Amygdala (tissue), 56 donors: ENCODE measurements around the gene NMUR1.
A peak's percentile ranks its signal among the peaks of the same experiment; 100 is the strongest.

Source experiments
- DNase-seq, 56 donors: peaks; one replicate each; lab custom pipeline; 2025; lab: John Stamatoyannopoulos, UW

The NMUR1 gene

GRCh38 chr2:231527955-231528635 is 2.1 kb downstream of the NMUR1 start:
- DNase-seq = no peak

GRCh38 chr2:231527091-231527395 is 3.2 kb downstream of the NMUR1 start:
- DNase-seq = no peak

GRCh38 chr2:231526341-231527090 is 3.7 kb downstream of the NMUR1 start:
- no peak for DNase-seq

DNA sequence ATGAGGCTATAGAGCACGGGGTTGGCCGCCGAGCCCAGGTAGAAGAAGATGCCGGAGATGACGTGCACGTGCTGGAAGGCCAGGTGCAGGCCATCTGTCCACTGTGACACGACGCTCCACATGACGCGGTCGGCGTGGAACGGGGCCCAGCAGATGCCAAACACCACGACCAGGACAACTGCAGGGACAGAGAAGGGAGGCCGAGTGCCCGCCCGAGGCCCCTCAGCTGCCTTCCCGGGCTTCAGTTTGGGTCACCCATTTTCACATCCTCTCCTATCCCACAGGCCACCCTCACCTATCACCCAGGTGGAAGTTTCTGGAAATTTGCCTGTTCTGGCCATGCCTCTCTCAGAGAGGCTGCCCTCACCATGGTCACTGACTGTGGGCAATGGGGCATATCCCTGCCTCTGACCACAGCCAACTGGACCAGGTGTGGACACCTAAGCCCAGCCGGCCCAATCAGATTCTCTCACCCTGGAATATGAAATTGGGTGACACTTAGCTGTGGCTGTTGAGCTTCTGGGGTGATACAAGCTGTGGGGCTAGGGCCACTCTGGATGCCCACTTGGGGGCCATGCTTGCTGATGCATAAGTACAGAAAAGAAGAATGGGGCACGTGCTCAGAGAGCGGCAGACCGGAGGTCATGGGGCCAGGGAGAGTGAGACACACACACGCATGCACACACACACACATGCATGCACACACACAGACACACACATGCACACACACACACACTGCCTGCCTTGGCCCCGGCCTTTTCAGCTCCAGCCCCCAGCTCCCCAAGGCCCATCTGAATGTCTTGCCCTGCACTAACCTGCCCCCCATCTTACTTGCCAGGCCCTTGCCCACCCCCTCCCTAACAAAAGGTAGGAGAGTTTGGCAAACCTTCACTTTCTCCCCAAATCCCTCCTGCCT is 4.7 kb downstream of the NMUR1 start:
- no peak for DNase-seq

- no peak for DNase-seq
Observed at GRCh38 chr2:231524477-231525247, 5.6 kb downstream of the NMUR1 start.

DNA sequence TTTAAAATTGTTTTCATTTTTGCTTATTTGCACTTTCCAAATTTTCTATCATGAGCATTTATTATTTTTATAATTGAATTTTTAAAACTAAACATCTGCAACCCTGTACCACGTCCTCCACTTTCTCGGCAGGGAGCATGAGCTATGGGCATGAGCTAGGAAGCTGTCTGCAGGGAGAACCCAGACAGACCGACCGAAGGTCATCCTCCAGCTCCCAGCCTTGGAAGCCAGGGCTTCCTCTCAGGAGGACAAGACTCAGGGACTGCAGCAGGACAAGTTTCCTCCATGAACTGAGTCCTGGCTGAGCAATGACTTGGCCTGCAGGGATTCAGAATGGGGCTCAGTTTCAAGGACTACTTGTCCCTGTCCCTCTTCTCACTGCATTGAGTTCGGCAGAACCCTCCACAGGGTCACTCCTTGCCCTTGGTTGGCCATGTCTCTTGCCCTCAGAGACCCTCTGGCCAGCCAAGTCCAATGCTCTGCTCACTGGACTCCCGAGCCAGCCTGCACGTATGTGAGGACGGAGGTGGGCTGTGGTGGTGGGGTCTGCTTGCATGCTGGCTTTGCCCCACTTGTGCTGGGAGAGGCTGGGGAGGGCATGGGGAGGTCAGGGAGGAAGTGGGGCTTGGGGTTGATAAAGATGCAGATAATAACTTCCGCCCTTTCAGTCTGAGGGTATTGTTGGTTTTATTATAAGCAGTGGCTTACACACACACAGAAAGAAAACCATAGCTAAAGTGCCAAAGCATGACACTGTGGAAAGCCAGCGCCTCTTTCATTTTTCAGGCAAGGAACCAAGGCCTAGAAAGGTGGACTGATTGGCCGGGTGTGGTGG is 6.6 kb downstream of the NMUR1 start:
- DNase-seq = no peak

DNA sequence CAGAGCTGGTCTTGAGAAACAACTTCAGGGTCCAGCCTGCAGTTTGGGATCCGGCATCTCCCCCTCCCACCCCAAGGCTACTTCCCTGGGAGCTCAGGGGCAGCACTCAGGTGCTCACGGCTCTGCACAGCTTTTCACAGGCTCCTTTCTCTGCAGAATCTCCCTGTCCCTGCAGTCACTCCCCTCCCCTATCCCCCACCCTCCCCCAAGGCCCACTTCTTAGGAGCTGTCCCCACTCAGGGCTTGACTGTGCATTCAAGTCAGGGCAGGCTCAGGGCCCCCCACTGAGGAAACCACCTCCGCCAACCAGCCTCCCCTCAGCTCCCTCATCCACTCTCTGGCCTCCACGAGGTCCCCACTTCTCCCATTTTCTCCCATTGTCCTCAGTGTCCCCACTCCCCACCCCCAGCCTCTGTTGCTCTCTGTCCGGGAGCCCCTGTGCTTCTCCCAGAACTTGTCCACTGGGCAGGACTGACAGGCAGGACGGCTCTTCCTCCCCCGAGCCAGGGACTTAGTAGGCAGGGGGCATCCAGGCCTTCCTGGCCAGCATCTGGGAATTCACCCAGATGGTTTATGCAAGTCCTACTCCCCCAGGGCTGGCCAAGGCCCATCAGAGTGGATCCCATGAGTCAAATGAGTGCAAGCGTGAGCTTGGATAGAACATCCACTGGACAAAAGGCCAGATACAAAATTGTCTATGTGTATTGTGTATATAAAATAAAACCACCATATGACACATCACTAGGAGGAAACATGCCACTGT is 7.6 kb downstream of the NMUR1 start:
- peak in 7 of 56 donors; percentile 13 to 49 (median 17) for DNase-seq

- no peak for DNase-seq
Observed at GRCh38 chr2:231521443-231521842, 8.8 kb downstream of the NMUR1 start.

DNA sequence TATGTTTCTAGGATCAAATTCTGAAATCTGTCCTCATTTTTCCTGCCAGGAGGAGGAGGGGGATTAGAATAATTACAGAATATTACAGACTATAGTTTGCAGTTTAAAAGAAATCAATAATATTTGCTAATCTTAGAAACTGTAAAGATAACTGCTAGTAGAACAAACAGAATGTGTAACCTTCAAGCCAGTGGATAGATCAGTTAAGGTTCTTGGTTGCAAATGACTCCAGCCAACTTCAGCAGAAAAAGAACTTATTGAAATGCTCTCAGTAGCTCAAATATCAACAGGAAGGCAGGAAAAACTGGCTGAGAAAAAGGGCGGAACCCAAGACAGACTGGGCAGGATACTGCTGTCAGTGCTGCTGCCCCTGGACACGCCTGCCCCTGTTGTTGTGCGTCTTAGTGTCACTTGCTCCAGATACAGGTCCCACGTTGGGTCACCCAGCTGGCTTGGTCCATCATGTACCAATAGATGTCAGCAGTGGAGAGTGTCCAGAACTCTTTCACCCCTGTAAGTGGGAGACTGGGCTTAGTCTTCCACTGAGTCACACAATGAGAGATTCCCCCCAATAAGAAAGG is 10.2 kb downstream of the NMUR1 start:
- no peak for DNase-seq

- DNase-seq = no peak
Observed at GRCh38 chr2:231518771-231519170, 11.5 kb downstream of the NMUR1 start.

DNA sequence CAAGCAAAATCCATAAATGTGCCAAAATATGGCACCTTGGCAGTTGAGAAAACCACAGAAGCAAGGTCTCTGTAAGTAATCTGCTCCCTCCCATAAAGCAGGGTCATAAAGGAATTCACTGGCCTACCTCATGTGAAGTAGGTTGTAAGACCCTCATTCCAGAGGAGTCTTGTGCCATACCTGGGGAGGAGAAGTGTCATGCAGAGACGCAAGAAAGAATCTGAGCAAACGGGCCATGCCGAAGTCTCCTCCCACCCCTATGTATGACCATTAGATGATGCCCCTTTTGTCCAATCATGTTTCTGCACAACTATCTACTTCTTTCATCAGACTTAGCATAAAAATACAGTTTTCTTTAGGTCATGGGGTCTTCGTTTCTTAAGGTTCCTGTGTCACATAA is 14.6 kb downstream of the NMUR1 start:
- DNase-seq = no peak

DNA sequence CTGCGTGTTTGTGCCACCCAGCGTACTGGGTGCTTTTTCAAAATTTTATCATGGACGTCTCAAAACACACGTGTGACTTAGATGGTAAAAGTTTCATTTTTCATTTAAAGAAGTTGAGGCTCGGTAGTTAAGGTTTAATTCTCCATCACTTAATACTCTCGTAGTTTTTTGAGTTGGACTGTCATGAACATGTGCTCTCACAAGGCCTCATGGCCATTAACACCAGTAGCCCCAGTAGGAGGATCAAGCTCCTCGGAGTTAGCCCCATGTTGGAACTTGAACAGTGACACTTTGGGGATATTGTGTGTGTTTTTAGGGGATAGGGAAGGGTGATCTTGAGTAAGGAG is 15.3 kb downstream of the NMUR1 start:
- no peak for DNase-seq

DNA sequence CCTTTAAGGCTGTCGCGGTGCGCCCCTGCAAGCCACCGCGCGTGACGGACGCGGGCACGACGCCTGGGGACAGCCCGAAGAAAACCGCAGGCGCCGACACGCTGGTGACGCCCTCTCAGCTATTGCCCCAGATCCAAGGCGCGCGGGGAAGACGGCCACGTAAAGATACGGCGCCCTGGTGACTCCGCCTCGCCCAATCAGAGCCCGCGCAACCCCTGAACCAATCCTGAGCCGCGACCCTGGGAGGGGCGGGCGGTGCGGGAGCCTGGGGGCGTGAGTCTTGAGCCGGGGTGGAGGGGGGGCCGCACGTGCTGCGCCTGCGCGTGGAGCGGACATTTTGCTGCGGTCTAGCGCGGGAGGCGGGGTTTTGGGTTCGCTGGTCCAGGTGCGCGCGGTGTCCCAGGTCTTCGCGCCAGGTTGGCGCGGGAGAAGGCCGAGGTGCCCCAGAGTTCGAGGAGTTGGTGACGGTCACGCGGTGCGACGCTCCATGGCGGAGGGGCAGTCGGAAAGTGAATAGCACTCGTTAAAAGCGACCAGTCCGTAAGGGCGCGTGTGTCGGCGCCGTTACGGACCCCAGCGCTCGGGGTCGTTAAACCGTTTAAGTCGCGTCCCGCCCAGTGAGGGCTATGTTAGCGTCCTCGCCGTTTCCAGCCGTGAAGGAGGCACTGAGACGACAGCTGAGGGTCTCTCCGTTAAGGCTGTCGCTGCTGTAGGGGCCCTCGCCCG is 15.9 kb downstream of the NMUR1 start:
- peak; percentile 57 to 98 (median 95) for DNase-seq

GRCh38 chr2:231513746-231514224 is 16.5 kb downstream of the NMUR1 start:
- no peak for DNase-seq

- peak in 41 of 56 donors; percentile 9 to 75 (median 38) for DNase-seq
Observed at GRCh38 chr2:231512222-231512621, 18.0 kb downstream of the NMUR1 start.

DNA sequence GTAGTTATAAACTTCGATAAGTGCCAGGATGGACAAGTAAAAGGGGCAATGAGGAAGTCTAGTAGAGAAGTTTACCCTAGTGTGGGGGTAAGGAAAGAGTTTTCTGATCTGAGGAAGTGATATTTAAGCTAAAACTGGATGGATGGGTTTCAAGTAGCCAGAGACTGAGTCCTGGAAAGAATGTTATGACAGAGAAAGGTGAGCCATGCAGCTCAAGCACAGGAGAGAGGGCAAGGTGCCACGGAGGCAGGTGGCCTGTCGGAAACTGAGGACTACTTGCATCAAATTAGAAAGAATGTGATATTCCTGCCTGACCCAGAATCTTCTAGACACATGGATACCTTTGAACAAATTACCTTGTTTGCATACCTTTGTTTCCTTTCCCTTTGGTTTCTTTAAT is 26.5 kb downstream of the NMUR1 start:
- no peak for DNase-seq

DNA sequence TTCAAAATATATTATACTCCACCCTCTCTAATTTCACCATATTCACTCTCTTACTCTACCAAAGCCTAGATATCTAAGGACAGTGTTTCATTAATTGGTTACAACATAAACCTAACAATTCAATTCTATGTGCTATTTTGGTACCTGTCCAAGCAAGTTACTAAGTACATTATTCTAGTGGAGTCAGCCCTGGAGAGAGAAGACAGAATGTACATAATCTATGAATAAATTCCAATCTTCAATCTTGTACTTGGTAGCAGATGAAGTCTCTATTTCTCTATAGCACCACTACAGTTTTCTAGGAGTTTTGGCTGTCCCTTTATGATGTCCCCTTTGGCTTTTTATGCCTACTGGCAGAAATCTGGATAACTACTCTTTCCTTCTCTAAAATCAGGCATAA is 27.6 kb downstream of the NMUR1 start:
- DNase-seq = no peak

GRCh38 chr2:231497651-231498050 is 32.6 kb downstream of the NMUR1 start:
- DNase-seq = no peak
